Loucy (cell line): ENCODE measurements around the gene LETM1.

Source experiments
- EZH2phosphoT487 ChIP-seq: fragments of 200-600 bp; IDR thresholded peaks from 2 replicates; pipeline ENCODE4 v1.6.1; 2018; ENCODE audit warnings: antibody characterized with exemption, mild to moderate bottlenecking, moderate library complexity, borderline replicate concordance
- TF ChIP-seq, protein P1 (sequence below): fragments of 200-600 bp; sonication (generic); conservative IDR thresholded peaks from 2 replicates; pipeline ENCODE4 v1.5.1; 2014; ENCODE audit warnings: mild to moderate bottlenecking, antibody characterized with exemption, low read length

DNA sequence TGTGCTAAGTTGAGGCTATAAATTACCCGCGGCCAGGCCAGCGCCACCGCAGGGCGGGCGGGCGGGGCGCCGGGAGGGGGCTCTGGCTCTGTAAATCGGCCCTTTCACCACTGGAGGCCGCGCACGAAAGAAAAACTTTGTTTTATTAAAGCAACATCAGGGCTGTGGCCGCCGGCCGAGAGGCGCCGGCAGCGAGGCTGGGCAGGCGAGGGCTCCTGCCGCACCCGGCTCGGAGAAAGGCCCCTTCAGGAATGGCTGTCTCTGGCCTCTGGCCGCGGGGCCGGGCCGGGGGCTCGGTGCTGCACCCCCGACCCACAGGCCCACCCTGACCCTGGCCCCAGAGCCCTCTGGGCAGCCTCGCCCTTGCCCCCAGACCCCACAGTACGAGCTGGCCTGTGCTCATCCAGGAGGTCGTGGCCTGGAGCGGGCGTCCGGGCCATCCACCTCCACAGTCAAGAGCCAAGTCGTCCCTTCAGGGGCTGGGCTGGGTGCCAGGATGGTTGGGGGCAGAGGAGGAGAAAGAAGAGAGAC lies 92.3 kb downstream of the LETM1 start:
- TF ChIP-seq, protein P1, sequence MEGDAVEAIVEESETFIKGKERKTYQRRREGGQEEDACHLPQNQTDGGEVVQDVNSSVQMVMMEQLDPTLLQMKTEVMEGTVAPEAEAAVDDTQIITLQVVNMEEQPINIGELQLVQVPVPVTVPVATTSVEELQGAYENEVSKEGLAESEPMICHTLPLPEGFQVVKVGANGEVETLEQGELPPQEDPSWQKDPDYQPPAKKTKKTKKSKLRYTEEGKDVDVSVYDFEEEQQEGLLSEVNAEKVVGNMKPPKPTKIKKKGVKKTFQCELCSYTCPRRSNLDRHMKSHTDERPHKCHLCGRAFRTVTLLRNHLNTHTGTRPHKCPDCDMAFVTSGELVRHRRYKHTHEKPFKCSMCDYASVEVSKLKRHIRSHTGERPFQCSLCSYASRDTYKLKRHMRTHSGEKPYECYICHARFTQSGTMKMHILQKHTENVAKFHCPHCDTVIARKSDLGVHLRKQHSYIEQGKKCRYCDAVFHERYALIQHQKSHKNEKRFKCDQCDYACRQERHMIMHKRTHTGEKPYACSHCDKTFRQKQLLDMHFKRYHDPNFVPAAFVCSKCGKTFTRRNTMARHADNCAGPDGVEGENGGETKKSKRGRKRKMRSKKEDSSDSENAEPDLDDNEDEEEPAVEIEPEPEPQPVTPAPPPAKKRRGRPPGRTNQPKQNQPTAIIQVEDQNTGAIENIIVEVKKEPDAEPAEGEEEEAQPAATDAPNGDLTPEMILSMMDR, result no peak
- no peak for TF ChIP-seq EZH2phosphoT487
